ENCODE measurements around the gene EPHB4.

The EPHB4 gene

DNA sequence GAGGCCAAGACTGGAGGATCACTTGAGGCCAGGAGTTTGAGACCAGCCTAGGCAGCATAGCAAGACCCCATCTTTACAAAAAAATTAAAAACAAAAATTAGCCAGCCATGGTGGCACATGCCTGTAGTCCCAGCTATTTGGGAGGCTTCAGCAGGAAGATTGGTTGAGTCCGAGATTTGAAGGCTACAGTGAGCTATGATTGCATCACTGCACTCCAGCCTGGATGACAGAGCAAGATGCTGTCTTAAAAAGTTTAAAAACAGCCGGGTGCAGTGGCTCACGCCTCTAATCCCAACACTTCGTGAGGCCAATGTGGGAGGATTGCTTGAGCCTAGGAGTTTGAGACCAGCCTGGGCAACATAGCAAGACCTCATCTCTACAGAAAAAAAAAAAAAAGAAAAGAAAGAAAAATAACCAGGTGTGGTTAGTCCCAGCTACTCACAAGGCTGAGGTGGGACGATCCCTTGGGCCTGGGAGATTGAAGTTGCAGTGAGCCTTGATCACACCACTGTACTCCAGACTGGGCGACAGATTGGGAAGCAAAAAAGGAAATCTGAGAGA is 49.2 kb downstream of the EPHB4 start:
- H3K27ac ChIP-seq (ENCODE audit: low read depth, low read length, poor library complexity, severe bottlenecking): no peak overlapping the region
- H3K27me3 ChIP-seq (ENCODE audit: insufficient read depth, low read length): peaks cover 7% of the 10 kb centered on the region; the same call in 1 of the 2 replicates
- no peaks in the 10 kb centered on the region for H3F3A ChIP-seq (ENCODE audit: insufficient read depth, low read length)
- no peak for TF ChIP-seq EZH2 (IDR thresholded peaks at IDR 0.05; ENCODE audit: borderline replicate concordance, low read length)
- TF ChIP-seq, protein P1, sequence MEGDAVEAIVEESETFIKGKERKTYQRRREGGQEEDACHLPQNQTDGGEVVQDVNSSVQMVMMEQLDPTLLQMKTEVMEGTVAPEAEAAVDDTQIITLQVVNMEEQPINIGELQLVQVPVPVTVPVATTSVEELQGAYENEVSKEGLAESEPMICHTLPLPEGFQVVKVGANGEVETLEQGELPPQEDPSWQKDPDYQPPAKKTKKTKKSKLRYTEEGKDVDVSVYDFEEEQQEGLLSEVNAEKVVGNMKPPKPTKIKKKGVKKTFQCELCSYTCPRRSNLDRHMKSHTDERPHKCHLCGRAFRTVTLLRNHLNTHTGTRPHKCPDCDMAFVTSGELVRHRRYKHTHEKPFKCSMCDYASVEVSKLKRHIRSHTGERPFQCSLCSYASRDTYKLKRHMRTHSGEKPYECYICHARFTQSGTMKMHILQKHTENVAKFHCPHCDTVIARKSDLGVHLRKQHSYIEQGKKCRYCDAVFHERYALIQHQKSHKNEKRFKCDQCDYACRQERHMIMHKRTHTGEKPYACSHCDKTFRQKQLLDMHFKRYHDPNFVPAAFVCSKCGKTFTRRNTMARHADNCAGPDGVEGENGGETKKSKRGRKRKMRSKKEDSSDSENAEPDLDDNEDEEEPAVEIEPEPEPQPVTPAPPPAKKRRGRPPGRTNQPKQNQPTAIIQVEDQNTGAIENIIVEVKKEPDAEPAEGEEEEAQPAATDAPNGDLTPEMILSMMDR (IDR thresholded peaks at IDR 0.05; ENCODE audit: low read length): no peak
- H3K36me3 ChIP-seq (ENCODE audit: insufficient read depth, low read length): no peaks in the 10 kb centered on the region
- H3K9ac ChIP-seq (ENCODE audit: low read length): no peak overlapping the region
- H4K20me1 ChIP-seq (ENCODE audit: insufficient read depth, low read length): no peaks in the 10 kb centered on the region
- H2AFZ ChIP-seq (ENCODE audit: low read length): no peak overlapping the region
- no peaks in the 10 kb centered on the region for H3K9me3 ChIP-seq (ENCODE audit: low read length)
- no peaks in the 10 kb centered on the region for H3K9me2 ChIP-seq (ENCODE audit: low read depth, low read length)
- H3K79me2 ChIP-seq (ENCODE audit: insufficient read depth, low read length): no peaks in the 10 kb centered on the region
- no peak overlapping the region for H3K4me3 ChIP-seq (ENCODE audit: low read depth, low read length, poor library complexity, severe bottlenecking)
- no peak overlapping the region for H3K4me2 ChIP-seq (ENCODE audit: low read length)
- no peaks in the 10 kb centered on the region for H3K4me1 ChIP-seq (ENCODE audit: insufficient read depth, low read length, severe bottlenecking)

DNA sequence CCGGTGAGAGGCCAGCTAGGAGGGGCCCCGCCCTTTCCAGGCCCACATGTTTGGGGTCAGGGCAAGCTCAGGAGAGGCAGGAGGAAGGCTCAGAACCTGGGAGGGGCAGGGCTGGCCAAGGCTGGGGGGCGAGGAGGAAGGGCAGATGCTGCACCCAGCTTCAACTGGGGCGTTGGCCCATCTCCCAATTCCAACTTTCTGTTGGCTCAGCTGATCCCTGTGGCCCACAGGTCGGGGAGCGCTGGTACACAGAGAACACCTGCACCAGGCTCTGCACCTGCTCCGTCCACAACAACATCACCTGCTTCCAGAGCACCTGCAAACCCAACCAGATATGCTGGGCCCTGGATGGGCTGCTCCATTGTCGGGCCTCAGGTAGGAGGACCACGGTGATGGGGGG is 53.8 kb downstream of the EPHB4 start:
- Histone ChIP-seq H3K4me2 (ENCODE audit: low read length) (no peak overlapping the region), H3F3A (ENCODE audit: insufficient read depth, low read length) (no peaks in the 10 kb centered on the region), H3K9me3 (ENCODE audit: low read length) (no peaks in the 10 kb centered on the region), H3K9me2 (ENCODE audit: low read depth, low read length) (no peaks in the 10 kb centered on the region), H3K36me3 (ENCODE audit: insufficient read depth, low read length) (no peaks in the 10 kb centered on the region), H3K4me1 (ENCODE audit: insufficient read depth, low read length, severe bottlenecking) (no peaks in the 10 kb centered on the region), H3K27ac (ENCODE audit: low read depth, low read length, poor library complexity, severe bottlenecking) (no peak overlapping the region), H2AFZ (ENCODE audit: low read length) (no peak overlapping the region), H3K4me3 (ENCODE audit: low read depth, low read length, poor library complexity, severe bottlenecking) (no peak overlapping the region), H3K27me3 (ENCODE audit: insufficient read depth, low read length) (peaks cover 11% of the 10 kb centered on the region; the same call in 1 of the 2 replicates), H3K79me2 (ENCODE audit: insufficient read depth, low read length) (no peaks in the 10 kb centered on the region), H4K20me1 (ENCODE audit: insufficient read depth, low read length) (no peaks in the 10 kb centered on the region), H3K9ac (ENCODE audit: low read length) (no peak overlapping the region)
- no peak for TF ChIP-seq EZH2 (IDR thresholded peaks at IDR 0.05; ENCODE audit: borderline replicate concordance, low read length)
- TF ChIP-seq, protein P1 (IDR thresholded peaks at IDR 0.05; ENCODE audit: low read length): no peak

DNA sequence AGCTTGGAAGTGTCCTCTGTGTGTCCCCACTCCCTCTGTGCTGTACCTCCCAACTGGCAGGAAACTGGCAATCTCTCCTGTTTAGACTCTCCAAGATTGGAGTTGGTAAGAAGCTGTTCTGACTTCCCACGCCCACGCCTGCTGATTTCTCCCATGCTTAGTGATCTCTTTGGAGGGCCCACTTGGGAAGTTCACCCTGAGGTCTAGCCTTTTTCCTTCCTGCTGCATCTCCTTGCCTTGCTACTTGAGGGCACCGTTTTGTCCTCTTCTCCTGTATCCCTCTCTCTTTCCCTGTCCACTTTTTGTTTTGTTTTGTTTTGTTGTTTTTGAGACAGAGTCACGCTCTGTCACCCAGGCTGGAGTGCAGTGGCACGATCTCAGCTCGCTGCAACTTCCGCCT is 58.5 kb downstream of the EPHB4 start:
- H3K4me3 ChIP-seq (ENCODE audit: low read depth, low read length, poor library complexity, severe bottlenecking): no peak overlapping the region
- no peak overlapping the region for H3K9ac ChIP-seq (ENCODE audit: low read length)
- H3F3A ChIP-seq (ENCODE audit: insufficient read depth, low read length): no peaks in the 10 kb centered on the region
- no peaks in the 10 kb centered on the region for H3K9me2 ChIP-seq (ENCODE audit: low read depth, low read length)
- no peak overlapping the region for H3K4me2 ChIP-seq (ENCODE audit: low read length)
- H3K36me3 ChIP-seq (ENCODE audit: insufficient read depth, low read length): no peaks in the 10 kb centered on the region
- H3K27me3 ChIP-seq (ENCODE audit: insufficient read depth, low read length): peaks cover 14% of the 10 kb centered on the region; the same call in 1 of the 2 replicates
- no peak overlapping the region for H3K27ac ChIP-seq (ENCODE audit: low read depth, low read length, poor library complexity, severe bottlenecking)
- H3K9me3 ChIP-seq (ENCODE audit: low read length): no peaks in the 10 kb centered on the region
- H3K4me1 ChIP-seq (ENCODE audit: insufficient read depth, low read length, severe bottlenecking): no peaks in the 10 kb centered on the region
- H3K79me2 ChIP-seq (ENCODE audit: insufficient read depth, low read length): no peaks in the 10 kb centered on the region
- TF ChIP-seq EZH2 (IDR thresholded peaks at IDR 0.05; ENCODE audit: borderline replicate concordance, low read length): no peak
- TF ChIP-seq, protein P1 (IDR thresholded peaks at IDR 0.05; ENCODE audit: low read length): no peak
- no peaks in the 10 kb centered on the region for H4K20me1 ChIP-seq (ENCODE audit: insufficient read depth, low read length)
- H2AFZ ChIP-seq (ENCODE audit: low read length): no peak overlapping the region

All from OCI-LY1 (cell line).